NCI-H2029 (cell line): ENCODE results near the gene CCDC47.
"Not testable (repeated sequence)": the region's sequence is repeated elsewhere in the genome, so short reads cannot be mapped to it uniquely, and the experiment has no call there.

Source experiments
- DNase-seq: peaks from one replicate; lab custom pipeline; 2025; lab: John Stamatoyannopoulos, UW

The CCDC47 gene

GRCh38 chr17:63773272-63774140, at the start of gene CCDC47:
CCDC47 (minus strand) TSS chr17:63773597; CDS start chr17:63766175, 7,422 bp downstream.
- peak; percentile 97 for DNase-seq

GRCh38 chr17:63822537-63822936, 49.1 kb upstream of the CCDC47 start:
- no peak for DNase-seq

- DNase-seq, result no peak
Observed at GRCh38 chr17:63821804-63822203, 48.4 kb upstream of the CCDC47 start.

- DNase-seq, result no peak
Observed at GRCh38 chr17:63820963-63821561, 47.7 kb upstream of the CCDC47 start.

- DNase-seq, result no peak
Observed at GRCh38 chr17:63819585-63820537, 46.5 kb upstream of the CCDC47 start.

- no peak for DNase-seq
Observed at GRCh38 chr17:63819131-63819530, 45.7 kb upstream of the CCDC47 start.

- DNase-seq, result no peak
Observed at GRCh38 chr17:63817736-63818385, 44.5 kb upstream of the CCDC47 start.

- no peak for DNase-seq
Observed at GRCh38 chr17:63816669-63817068, 43.3 kb upstream of the CCDC47 start.

GRCh38 chr17:63816123-63816522, 42.7 kb upstream of the CCDC47 start:
- DNase-seq, result no peak

- no peak for DNase-seq
Observed at GRCh38 chr17:63809970-63810369, 36.6 kb upstream of the CCDC47 start.

- no peak for DNase-seq
Observed at GRCh38 chr17:63805591-63805990, 32.2 kb upstream of the CCDC47 start.

GRCh38 chr17:63804328-63804727, 30.9 kb upstream of the CCDC47 start:
- no peak for DNase-seq

GRCh38 chr17:63800783-63801182, 27.4 kb upstream of the CCDC47 start:
- no peak for DNase-seq

- DNase-seq, result no peak
Observed at GRCh38 chr17:63798572-63799106, 25.2 kb upstream of the CCDC47 start.

- DNase-seq, result not testable (repeated sequence)
Observed at GRCh38 chr17:63796375-63796774, 23.0 kb upstream of the CCDC47 start.

- DNase-seq, result no peak
Observed at GRCh38 chr17:63792055-63792729, 18.8 kb upstream of the CCDC47 start.

- no peak for DNase-seq
Observed at GRCh38 chr17:63790057-63790456, 16.7 kb upstream of the CCDC47 start.

- DNase-seq, result no peak
Observed at GRCh38 chr17:63786971-63787711, 13.7 kb upstream of the CCDC47 start.

- no peak for DNase-seq
Observed at GRCh38 chr17:63786117-63786516, 12.7 kb upstream of the CCDC47 start.

GRCh38 chr17:63785556-63785955, 12.2 kb upstream of the CCDC47 start:
- DNase-seq, result no peak
